ENCODE results near the gene RBBP8. TPM values are rescaled to one million over a fixed set of nuclear protein-coding genes. Genes with fewer than 3 reads are reported as not detected.

The RBBP8 gene
- total RNA-seq, 1 experiment from 2014 or later = 33.3 TPM

GRCh38 chr18:23058746-23059415 is 125.8 kb downstream of the RBBP8 start:
- no peak for DNase-seq (ENCODE audit: low spot score)
- ChIA-PET CTCF (no interaction called here), POLR2A (no interaction called here)
- Mint-ChIP-seq H3K27me3 (ENCODE audit: low read depth) (no peaks in the 10 kb centered on the region), H3K9me3 (peaks cover 10% of the 10 kb centered on the region), H3K4me3 (no peak overlapping the region), H3K27ac (no peak overlapping the region), H3K4me1 (peaks cover 5% of the 10 kb centered on the region), H3K36me3 (peaks cover 9% of the 10 kb centered on the region)
- no peak for ATAC-seq
- TF ChIP-seq GABPB1 (CRISPR knock-in tag; IDR thresholded peaks at IDR 0.05) (no peak), TCF7 (CRISPR knock-in tag; IDR thresholded peaks at IDR 0.05; ENCODE audit: low read depth) (no peak), NFYB (CRISPR knock-in tag; conservative IDR thresholded peaks at IDR 0.05; ENCODE audit: low read depth) (no peak), PRRX2 (CRISPR knock-in tag; IDR thresholded peaks at IDR 0.05) (no peak), CREM (CRISPR knock-in tag; IDR thresholded peaks at IDR 0.05) (no peak), ZNF263 (CRISPR knock-in tag; IDR thresholded peaks at IDR 0.05; ENCODE audit: low read depth) (no peak), IRF1 (CRISPR knock-in tag; IDR thresholded peaks at IDR 0.05) (no peak), MAX (CRISPR knock-in tag; IDR thresholded peaks at IDR 0.05) (no peak), AFF4 (CRISPR knock-in tag; IDR thresholded peaks at IDR 0.05; ENCODE audit: borderline replicate concordance) (no peak), STAT6 (CRISPR knock-in tag; conservative IDR thresholded peaks at IDR 0.05; ENCODE audit: low read depth) (no peak), RORB (CRISPR knock-in tag; IDR thresholded peaks at IDR 0.05) (no peak), ZNF512 (CRISPR knock-in tag; IDR thresholded peaks at IDR 0.05; ENCODE audit: borderline replicate concordance) (no peak), ZNF281 (CRISPR knock-in tag; IDR thresholded peaks at IDR 0.05) (no peak), ZNF138 (CRISPR knock-in tag; conservative IDR thresholded peaks at IDR 0.05) (no peak), SOX15 (CRISPR knock-in tag; IDR thresholded peaks at IDR 0.05) (no peak), GTF2I (CRISPR knock-in tag; conservative IDR thresholded peaks at IDR 0.05) (no peak), ATF1 (CRISPR knock-in tag; IDR thresholded peaks at IDR 0.05) (no peak), ZNF219 (CRISPR knock-in tag; IDR thresholded peaks at IDR 0.05; ENCODE audit: borderline replicate concordance) (no peak), ZNF425 (CRISPR knock-in tag; conservative IDR thresholded peaks at IDR 0.05) (no peak)
